GM18508 (cell line): Measurements from ENCODE around the gene CLK1.
"Not testable (repeated sequence)": the region's sequence is repeated elsewhere in the genome, so short reads cannot be mapped to it uniquely, and the experiment has no call there.

ENCODE experiments used
- ATAC-seq: cut with Tn5 transposase; IDR thresholded peaks from one replicate; pipeline ENCODE4 v1.9.1; 2021; ENCODE audit warnings: moderate number of reproducible peaks; ENCODE audit not compliant: insufficient read depth, unreplicated experiment

The CLK1 gene

DNA sequence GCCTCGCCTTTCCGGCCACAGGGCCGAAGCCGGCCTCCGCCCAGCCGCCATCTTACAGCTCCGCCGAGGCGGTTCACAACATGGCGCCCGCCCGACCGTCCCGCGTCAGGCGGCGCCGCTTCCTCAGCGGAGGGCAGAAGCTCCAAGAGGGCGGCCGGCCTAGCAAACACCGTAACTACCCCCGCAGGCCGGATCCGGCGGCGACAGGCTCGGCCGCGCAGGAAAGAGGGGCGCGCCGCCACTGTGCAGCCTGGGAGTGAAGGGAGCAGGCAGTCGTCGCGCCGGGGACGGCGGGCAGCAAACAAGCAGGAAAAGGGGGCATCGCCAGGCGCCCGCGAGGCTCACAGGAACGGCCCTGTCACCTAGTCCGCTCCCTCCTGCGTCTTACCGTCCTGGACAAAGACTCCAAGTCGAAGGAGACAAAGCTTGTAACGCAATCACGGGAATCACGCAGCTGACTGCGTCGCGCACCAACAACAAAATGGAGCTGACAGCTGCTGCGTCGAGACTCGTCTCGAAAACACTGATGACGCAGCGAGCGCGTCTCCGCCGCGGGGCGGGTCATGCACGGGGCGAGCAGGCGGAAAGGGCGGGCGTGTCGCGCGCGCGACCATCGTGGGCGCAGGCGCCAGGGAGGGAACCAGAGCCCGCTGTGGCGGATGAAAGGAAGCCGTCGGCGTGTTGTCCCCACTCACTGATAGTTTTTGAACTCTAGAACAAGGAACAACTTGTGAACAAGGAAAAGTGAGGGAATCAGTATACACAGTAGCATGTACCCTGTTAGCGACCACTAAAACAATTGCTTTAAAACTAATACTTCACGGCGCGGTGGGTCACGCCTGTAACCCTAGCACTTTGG is at the start of gene CLK1:
Gene CLK1 (minus strand): TSS at position 483 of the 859 bp plus-strand sequence. CDS start 2,796 bp downstream, outside the sequence.
- peak; percentile 47 for ATAC-seq

DNA sequence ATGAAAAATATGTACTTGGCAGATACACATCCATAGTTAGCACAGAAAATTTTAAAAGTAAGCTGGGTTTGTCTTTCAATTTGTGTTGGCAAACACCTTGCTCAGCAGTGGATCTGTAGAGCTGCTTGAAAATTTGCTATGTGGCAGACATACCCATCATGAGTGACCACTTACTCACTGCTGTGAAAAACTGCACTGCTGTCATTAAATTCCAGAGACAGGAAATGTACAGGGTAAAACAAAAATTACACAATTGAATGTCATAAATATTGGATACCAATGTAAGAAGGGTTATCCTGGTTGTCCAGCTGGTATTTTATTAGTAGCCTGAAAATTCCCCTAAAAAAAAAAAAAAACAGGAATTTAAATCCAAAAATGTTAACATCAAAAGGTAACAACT is 49.2 kb upstream of the CLK1 start:
- ATAC-seq: no peak

DNA sequence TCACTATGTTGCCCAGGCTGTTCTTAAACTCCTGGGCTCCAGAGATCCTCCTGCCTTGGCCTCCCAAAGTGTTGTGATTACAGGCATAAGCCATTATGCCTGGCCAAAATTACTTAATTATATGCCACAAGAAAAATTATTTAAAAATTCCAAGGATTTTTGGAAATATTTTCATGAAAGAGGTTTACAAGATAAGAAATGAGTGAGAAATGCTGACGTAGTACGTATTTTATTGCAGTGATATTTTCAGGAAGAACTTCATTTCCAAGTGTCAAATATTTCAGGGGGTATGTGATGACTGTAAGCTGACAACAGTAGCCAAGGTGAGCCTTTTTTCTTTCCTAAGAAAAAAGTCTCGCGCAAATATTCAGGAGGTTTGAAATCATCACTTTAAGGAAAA is 45.5 kb upstream of the CLK1 start:
- ATAC-seq: no peak

DNA sequence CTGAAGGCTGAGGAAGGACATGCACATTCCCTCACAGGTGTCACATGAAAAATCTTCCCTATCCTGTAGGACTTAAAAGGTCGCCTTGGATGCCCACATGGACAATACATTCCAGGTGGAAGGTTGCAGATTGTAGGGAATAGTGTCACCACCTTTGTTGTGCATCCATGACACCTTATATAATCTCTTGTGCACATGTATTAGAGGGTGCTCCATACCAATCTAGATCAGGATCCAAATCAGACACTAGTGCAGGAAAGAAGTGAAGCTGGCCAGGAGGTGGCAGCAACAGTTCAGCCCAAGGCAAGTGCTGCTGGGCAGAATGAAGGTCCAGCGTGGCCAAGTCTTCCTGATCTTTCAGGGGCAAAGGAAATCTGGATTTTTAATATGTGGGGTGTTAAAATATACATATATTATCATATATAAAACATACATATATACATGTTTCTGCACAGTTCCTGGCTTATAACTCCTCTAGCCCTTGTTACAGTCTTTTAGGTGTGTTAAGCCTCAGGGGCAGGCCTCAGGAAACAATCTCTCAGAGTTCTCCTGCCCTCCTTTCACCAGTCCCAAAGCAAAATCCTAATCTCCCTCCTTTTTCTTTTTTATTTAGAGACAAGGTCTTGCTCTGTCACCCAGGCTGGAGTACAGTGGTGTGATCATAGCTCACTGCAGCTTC is 41.3 kb upstream of the CLK1 start:
- ATAC-seq: no peak

DNA sequence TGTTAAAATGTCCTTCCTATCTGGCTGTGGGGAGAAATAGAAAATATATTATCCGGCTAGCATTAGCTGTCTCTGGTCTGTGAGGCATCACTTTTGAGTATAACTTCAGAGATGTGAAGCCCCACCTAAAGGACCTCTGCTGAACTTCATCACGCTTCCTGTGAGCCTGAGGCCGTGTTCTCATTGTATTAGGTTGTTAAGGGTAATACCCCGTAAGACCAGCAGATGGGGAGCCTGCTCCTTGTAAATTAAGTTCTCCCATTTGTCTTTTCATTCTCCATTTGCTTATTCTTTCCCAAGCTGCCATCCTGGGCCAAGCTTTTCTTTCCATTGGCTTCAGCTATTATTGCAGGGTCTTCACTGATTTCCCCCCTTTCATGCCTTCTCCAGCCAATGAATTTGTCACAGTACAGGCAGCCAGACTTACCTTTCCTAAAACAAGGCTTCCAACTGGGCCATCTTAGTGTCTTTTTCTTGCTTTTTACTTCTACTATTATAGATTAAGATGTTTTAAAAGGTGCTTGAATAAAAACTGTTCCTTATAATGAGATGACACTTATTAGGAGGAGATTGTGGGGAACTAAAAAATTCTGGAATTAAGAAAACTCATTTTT is 37.1 kb upstream of the CLK1 start:
- ATAC-seq: peak; percentile 94

DNA sequence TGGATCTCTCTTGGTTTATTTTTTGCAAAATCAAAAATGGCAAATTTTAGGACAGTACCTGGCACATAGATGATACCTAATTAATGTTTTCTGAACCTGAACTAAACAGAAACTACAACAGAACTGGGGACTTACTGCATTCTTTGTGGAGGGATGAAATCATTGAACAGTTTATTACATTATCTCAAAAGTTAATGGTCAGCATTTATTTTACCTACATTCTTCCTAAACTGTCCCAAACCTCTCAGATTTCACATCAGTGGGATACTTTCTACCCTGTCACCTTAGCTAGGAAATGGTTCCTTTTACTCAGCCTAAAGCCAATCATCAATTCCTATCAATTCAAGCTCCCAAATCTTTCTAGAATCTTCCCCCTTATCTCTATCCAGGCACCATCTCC is 35.0 kb upstream of the CLK1 start:
- ATAC-seq: no peak

DNA sequence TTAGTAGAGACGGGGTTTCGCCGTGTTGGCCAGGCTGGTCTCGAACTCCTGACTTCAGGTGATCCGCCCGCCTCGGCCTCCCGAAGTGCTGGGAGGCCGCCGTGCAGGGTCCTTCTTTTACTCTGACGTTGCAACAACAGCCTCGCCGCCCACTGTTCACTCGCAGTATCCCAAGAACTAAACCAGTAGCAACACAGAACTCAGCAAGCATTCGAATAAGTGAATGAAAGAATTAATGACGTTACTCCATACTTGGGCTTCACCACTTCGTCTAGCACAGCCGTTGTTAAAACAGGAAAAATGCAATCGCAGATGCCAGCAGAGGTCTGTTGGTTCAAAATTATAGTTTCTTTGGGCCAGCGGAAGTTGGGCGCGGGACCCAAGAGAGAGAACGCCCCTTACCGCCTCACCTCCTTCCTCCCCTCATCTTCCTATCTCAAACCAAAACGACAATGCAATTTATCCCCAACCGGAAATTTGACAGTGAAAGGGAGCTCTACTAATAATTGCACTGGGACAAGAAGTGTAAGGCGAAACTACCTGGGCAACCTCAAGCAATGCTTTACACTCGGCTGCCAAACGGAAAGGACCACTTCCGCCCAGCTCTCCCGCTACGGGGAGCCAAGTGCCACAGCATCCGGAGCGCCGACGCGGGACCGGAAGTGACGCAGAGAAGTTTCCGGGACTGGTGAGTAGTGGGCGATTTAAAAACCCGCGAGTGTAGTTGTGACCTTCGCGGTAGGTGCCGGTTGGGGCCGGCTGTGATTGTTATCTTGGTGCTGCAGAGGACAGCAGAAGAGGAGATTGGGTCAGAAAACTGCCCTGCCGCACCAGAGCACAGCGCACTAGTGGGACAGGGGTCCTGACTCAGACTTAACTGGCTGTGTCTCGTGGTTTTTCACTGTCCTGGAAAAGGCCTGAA is 24.5 kb upstream of the CLK1 start, which contains the start of the genes NIF3L1 and PPIL3:
Gene NIF3L1 (plus strand): TSS at position 668 of the 922 bp plus-strand sequence. CDS start 2,573 bp downstream, outside the sequence.
Gene PPIL3 (minus strand): TSS at position 374 of the 922 bp plus-strand sequence. CDS start 1,462 bp downstream, outside the sequence.
- ATAC-seq: peak; percentile 87

DNA sequence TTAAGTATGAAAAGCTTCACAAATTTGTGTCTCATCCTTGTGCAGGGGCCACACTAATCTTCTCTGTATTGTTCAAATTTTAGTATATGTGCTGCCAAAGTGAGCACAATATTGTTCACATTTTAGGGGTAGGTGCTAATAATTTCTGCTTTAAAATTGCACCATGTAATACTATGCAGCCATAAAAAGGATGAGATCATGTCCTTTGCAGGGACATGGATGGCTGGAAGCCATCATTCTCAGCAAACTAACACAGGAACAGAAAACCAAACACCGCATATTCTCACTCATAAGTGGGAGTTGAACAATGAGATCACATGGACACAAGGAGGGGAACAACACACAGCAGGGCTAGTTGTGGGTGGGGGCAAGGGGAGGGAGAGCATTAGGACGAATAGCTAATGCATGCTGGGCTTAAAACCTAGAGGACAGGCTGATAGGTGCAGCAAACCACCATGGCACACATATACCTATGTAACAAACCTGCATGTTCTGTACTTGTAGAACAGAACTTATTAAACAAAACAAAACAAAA is 17.3 kb upstream of the CLK1 start:
- ATAC-seq: not testable (repeated sequence)

DNA sequence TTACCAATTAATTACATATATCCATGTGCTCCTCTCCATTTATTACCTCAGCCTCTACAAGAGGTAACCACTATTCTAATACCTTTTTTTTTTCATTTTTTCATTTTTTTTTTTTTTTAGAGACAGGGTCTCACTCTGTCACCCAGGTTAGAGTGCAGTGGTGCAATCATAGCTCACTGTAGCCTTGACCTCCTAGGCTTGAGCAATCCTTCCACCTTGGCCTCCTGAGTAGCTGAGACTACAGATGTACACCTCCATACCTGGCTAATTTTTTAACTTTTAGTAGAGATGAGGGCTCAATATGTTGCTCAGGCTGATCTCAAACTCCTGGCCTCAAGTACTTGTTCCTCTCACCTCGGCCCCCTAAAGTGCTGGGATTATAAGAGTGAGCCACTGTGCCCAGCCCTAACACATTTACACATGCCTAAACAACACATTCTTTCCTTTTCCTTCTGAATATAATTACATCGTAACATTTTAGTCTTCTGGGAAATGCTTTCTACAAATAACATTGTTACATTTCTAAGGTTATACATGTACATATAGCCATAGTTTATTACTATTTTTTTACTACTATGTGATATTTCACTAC is 13.9 kb upstream of the CLK1 start:
- no peak for ATAC-seq

DNA sequence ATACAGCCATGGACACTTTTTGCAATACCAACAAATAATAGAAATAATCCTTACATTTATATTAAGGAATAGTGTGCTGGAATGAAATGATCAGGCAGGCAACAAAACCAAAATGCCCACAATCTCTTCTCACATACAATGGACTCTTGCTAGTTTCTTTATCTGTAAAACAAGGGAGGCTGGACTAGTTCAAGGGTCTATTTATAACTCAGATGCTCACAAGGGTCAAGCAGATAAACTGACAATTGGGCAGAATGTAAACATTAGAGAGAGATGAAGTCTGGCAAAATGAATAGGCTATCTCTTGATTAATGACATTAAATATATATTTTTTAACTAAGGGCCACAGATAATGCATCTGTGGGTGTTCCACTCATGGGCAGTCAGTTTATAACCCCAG is 13.0 kb upstream of the CLK1 start:
- no peak for ATAC-seq

DNA sequence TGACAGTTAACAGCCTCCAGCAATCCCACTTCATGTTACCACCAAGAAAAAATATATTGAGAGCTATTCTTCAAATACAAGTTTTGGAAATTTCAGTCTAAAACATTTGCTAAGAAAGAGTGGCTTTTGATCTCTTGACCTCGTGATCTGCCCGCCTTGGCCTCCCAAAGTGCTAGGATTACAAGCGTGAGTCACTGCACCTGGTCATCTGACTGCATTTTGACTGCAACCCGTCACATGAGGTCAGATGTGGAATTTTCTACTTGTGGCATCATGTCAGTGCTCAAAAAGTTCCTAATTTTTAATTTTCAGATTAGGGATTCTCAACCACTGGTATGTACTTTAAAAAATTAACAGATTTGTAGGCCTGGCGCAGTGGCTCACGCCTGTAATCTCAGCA is 9.1 kb upstream of the CLK1 start:
- no peak for ATAC-seq

DNA sequence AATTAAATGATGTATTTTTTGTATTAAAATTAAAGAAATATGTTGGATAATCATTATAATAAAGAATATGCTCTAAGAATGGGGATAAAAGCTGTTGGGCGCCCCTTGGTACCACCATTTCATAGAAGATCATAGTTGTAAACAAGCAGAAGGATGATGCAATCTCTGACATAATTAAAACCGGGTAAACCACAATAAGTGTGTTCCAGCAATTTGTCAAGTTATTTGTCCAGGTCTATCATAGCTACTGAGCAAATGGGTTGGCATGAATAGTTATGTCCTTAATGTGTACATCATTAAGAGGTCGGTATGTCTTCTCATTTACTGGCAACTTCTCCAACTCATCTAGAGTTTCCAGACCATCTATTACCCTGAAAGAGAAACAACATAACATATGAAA is 6.7 kb upstream of the CLK1 start:
- no peak for ATAC-seq

DNA sequence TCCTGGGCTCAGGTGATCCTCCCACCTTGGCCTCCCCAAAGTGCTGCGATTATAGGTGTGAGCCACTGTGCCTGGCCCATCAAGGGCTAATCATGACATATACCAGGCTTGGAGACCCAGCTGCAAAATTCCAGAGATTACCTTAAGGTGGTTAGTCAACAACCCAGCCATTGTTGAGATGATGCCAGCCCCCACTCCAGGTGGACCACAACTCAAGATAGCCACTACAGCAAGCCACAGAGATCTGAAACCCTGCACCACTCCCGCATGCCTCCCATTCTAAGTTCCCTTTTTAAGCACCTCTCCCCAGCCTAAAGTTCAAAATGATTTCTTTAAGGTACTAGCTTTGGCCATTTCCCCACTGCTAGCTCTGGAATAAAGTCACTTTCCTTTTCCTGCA is 4.6 kb upstream of the CLK1 start:
- no peak for ATAC-seq

DNA sequence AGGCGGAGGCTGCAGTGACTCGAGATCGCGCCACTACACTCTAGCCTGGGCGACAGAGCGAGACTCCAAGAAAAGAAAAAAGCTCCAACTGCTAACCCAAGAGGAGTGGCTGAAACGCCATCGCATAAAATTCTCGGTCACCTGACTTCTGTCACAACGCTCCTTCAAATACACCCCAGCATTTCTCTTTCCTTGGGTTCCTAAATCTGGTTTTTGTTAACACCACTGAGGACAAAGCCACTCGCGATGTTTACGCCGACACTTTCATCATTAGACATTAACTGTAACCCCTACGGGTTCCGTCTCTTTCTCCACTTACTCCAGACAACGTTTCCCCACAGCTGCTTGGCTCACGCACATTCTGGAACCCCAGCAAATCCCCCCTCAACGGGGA is 679 bp downstream of the CLK1 start:
- ATAC-seq: peak; percentile 5

DNA sequence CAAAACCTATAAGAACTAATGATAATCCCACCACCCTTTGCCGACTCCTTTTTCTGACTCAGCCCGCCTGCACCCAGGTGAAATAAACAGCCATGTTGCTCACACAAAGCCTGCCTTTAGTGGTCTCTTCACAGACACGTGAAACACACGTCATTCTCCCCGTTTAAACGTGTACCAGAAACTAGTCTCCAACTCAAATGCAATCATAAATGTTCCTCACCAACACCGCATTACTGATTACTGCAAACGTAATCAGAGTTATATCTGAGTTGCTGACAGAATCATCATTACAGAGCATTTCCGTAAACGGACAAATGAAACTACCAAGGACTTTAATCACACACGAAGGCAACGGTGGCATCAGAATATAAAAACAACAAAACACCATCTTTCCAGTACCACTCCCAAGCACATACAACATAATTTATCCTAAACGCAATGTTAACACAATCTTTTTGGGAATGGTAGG is 1.9 kb downstream of the CLK1 start:
- no peak for ATAC-seq

DNA sequence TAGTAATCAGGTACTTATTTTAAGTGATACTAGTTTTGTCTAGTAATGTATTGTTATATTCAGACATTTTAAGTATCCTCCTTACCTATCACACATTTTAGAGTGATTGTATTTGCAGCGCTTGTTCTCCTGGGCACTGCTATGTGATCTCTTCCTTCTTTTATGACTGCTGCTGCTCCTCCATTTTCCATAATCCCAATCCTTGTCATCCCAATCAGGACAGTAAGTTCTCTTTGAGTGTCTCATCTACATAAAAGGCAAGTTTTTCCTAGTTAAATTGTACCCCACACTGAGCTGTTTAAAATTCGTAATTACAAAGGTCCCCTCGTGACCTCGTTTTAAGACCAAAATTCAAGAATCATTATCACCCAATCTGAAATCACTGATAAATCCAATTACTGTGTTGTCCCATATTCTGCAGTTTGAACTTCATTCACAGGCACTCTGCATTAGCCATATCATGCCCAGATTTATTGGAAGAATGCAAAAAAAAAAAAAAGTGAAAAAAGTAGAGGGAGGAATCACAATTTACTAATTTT is 2.8 kb downstream of the CLK1 start:
- no peak for ATAC-seq

DNA sequence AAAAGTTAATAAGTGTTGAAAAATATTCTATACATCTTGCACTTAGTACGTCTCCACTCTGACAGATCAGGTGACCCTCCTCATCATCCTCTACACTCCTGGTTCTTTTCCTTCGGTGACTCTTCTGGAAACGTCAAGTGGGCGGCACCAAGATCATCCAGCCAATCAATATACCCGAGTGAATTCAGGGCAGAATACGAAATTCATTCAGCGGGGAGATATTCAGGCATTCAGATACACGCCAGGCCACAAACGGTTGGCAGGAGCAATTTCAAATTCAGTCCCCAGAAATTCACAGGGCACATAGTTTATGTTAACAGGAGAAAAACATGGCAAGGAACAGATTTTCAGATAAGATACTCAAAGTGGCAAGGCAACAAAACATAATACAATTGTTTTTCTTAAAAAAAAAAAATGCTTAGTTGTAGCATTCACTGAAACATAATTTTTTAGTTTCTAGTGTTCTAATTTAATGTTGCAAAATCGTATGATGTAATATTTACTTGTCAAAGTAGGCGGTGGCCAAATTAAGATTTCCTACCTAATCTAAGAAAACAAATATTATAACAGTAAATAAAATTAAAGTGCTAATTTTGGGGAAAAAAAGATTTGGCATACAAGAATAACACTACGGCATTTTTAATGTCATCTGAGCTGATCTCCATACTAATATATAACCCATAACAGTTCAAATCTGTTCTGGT is 4.2 kb downstream of the CLK1 start:
- no peak for ATAC-seq

DNA sequence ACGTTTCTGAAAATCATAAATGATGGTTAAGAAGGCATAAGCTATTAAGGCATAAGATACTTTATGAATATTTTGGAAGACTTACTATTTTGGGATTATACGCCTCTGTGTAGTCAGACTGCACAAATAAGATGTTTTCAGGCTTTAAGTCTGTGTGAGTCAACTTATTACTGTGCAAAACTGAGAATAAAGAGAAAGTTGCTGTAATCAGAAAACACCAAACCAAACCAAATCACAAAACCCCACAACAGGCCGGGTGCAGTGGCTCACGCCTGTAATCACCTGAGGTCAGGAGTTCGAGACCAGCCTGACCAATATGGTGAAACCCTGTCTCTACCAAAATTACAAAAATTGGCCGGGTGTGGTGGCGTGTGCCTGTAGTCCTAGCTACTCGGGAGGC is 7.7 kb downstream of the CLK1 start:
- ATAC-seq: no peak
